DND-41 (cell line): ENCODE measurements around the gene NAPA.

Source experiments
- ATAC-seq: fragments of 200-7000 bp; cut with Tn5 transposase; 3 replicates; pipeline ENCODE4 v1.9.1; 2021; ENCODE audit warnings: low read depth; ENCODE audit not compliant: insufficient read depth
- DNase-seq: peaks from one replicate; pipeline ENCODE4 v3.0.0-alpha.2; 2020
- H2AFZ ChIP-seq: 2 replicates; pipeline ENCODE4 v1.6.0; 2012; ENCODE audit warnings: low read depth, low read length
- H3K27ac ChIP-seq: 2 replicates; pipeline ENCODE4 v1.5.1; 2012; ENCODE audit warnings: low read length, inconsistent platforms
- H3K27me3 ChIP-seq: fragments of 200-600 bp; sonication (generic); 2 replicates; pipeline ENCODE4 v1.6.0; 2012; ENCODE audit warnings: low read length, mild to moderate bottlenecking, inconsistent platforms; ENCODE audit not compliant: insufficient read depth, poor library complexity
- H3K36me3 ChIP-seq: 2 replicates; pipeline ENCODE4 v1.5.1; 2012; ENCODE audit warnings: low read length, inconsistent platforms; ENCODE audit not compliant: insufficient read depth
- H3K4me1 ChIP-seq: 2 replicates; pipeline ENCODE4 v1.5.1; 2012; ENCODE audit warnings: mild to moderate bottlenecking, low read length; ENCODE audit not compliant: insufficient read depth
- H3K4me2 ChIP-seq: 2 replicates; pipeline ENCODE4 v1.6.0; 2012; ENCODE audit warnings: mild to moderate bottlenecking, moderate library complexity, low read length, inconsistent platforms; ENCODE audit not compliant: insufficient read depth
- H3K4me3 ChIP-seq, 2 experiments: fragments of 200-600 bp in 1 of 2; shearing (Covaris generic) in 1 of 2; 2 replicates each; pipeline ENCODE4 v1.5.1; 2012 to 2016; ENCODE audit warnings: inconsistent platforms in 2 of 2, low read length in 2 of 2, mild to moderate bottlenecking in 2 of 2, low read depth in 1 of 2, moderate library complexity in 1 of 2
- H3K79me2 ChIP-seq: 2 replicates; pipeline ENCODE4 v1.6.0; 2012; ENCODE audit warnings: low read length, inconsistent platforms; ENCODE audit not compliant: insufficient read depth
- H3K9ac ChIP-seq: 2 replicates; pipeline ENCODE4 v1.6.0; 2012; ENCODE audit warnings: low read depth, mild to moderate bottlenecking, inconsistent platforms, low read length, moderate library complexity
- H3K9me3 ChIP-seq: 2 replicates; pipeline ENCODE4 v1.5.1; 2012; ENCODE audit warnings: low read length, moderate library complexity, mild to moderate bottlenecking, inconsistent platforms; ENCODE audit not compliant: insufficient read depth, severe bottlenecking
- H4K20me1 ChIP-seq: 2 replicates; pipeline ENCODE4 v1.6.0; 2012; ENCODE audit warnings: low read length; ENCODE audit not compliant: insufficient read depth
- CTCF ChIP-seq: IDR thresholded peaks from 2 replicates; pipeline ENCODE4 v1.5.1; 2012; ENCODE audit warnings: borderline replicate concordance, low read length, moderate library complexity, mild to moderate bottlenecking; ENCODE audit not compliant: poor library complexity, severe bottlenecking; ENCODE audit errors: extremely low read depth
- EZH2 ChIP-seq: IDR thresholded peaks from 3 replicates; pipeline ENCODE4 v1.6.1; 2012; ENCODE audit warnings: borderline replicate concordance, low read depth, mild to moderate bottlenecking, moderate library complexity, low read length, inconsistent platforms; ENCODE audit not compliant: severe bottlenecking

NAPA gene

GRCh38 chr19:47481460-47482052 is 33.3 kb downstream of the NAPA start:
- Histone ChIP-seq H3K4me3 (no peak overlapping the region), H3K27ac (no peak overlapping the region), H2AFZ (no peak overlapping the region), H3K36me3 (peaks cover 8% of the 10 kb centered on the region; the same call in 1 of the 2 replicates), H3K9me3 (no peaks in the 10 kb centered on the region), H4K20me1 (0 out of 2 replicates have a peak, but pooled peaks cover 3% of the 10 kb centered on the region), H3K79me2 (peaks cover 7% of the 10 kb centered on the region; the same call in 1 of the 2 replicates), H3K27me3 (no peaks in the 10 kb centered on the region), H3K4me1 (peaks cover 23% of the 10 kb centered on the region), H3K4me2 (no peak overlapping the region), H3K9ac (no peak overlapping the region)
- DNase-seq (no peak), ATAC-seq (no peak)
- no peak for TF ChIP-seq EZH2
- no peak for TF ChIP-seq CTCF

GRCh38 chr19:47480658-47481057 is 34.2 kb downstream of the NAPA start:
- no peaks in the 10 kb centered on the region for H3K9me3 ChIP-seq
- H3K4me3 ChIP-seq: no peak overlapping the region
- ATAC-seq (no peak), DNase-seq (no peak)
- H3K9ac ChIP-seq: no peak overlapping the region
- H4K20me1 ChIP-seq: 0 out of 2 replicates have a peak, but pooled peaks cover 3% of the 10 kb centered on the region
- H3K4me1 ChIP-seq: peaks cover 22% of the 10 kb centered on the region
- H3K27ac ChIP-seq: no peak overlapping the region
- H3K27me3 ChIP-seq: no peaks in the 10 kb centered on the region
- H3K4me2 ChIP-seq: no peak overlapping the region
- peaks cover 7% of the 10 kb centered on the region; the same call in 1 of the 2 replicates for H3K79me2 ChIP-seq
- no peak overlapping the region for H2AFZ ChIP-seq
- peaks cover 5% of the 10 kb centered on the region; the same call in 1 of the 2 replicates for H3K36me3 ChIP-seq
- TF ChIP-seq CTCF: no peak
- TF ChIP-seq EZH2: no peak

- H3K36me3 ChIP-seq: no peaks in the 10 kb centered on the region
- H2AFZ ChIP-seq: no peak overlapping the region
- no peak overlapping the region for H3K9ac ChIP-seq
- H3K9me3 ChIP-seq: no peaks in the 10 kb centered on the region
- no peaks in the 10 kb centered on the region for H3K27me3 ChIP-seq
- TF ChIP-seq EZH2 (no peak), CTCF (no peak)
- ATAC-seq (no peak), DNase-seq (no peak)
- H3K27ac ChIP-seq: no peak overlapping the region
- peaks cover 14% of the 10 kb centered on the region for H3K4me1 ChIP-seq
- no peak overlapping the region for H3K4me3 ChIP-seq
- 0 out of 2 replicates have a peak, but pooled peaks cover 3% of the 10 kb centered on the region for H3K79me2 ChIP-seq
- H3K4me2 ChIP-seq: no peak overlapping the region
- 0 out of 2 replicates have a peak, but pooled peaks cover 3% of the 10 kb centered on the region for H4K20me1 ChIP-seq
Observed at GRCh38 chr19:47479701-47480503, 35.0 kb downstream of the NAPA start.
